ENCODE results near the gene MIAT. TPM values are rescaled to one million over a fixed set of nuclear protein-coding genes. Genes with fewer than 3 reads are reported as not detected.
"Not testable (repeated sequence)": the region's sequence is repeated elsewhere in the genome, so short reads cannot be mapped to it uniquely, and the experiment has no call there.

The MIAT gene
- polyA plus RNA-seq (ENCODE audit: insufficient read length in 10 of 10): 1 to 10 TPM in 3 of 10 donors, under 1 TPM in 7; 0.16 to 2.1 (median 0.44) TPM
- long read RNA-seq, donor 1: 0 reads
- long read RNA-seq, donor 2: 0 reads
- long read RNA-seq, donor 3: 0 reads
- long read RNA-seq, donor 4: 0 reads
- long read RNA-seq, donor 5: 0 reads
- long read RNA-seq, donor 6, full-length matches to known transcripts: 1 of 1 reads
- long read RNA-seq, donor 6, partial matches to known transcripts: 0 of 1 reads
- long read RNA-seq, donor 6, other reads (novel, unspliced or antisense): 0 of 1 reads
- long read RNA-seq, donor 7: 0 reads
- long read RNA-seq, donor 8: 0 reads
- long read RNA-seq, donor 9: 0 reads

DNA sequence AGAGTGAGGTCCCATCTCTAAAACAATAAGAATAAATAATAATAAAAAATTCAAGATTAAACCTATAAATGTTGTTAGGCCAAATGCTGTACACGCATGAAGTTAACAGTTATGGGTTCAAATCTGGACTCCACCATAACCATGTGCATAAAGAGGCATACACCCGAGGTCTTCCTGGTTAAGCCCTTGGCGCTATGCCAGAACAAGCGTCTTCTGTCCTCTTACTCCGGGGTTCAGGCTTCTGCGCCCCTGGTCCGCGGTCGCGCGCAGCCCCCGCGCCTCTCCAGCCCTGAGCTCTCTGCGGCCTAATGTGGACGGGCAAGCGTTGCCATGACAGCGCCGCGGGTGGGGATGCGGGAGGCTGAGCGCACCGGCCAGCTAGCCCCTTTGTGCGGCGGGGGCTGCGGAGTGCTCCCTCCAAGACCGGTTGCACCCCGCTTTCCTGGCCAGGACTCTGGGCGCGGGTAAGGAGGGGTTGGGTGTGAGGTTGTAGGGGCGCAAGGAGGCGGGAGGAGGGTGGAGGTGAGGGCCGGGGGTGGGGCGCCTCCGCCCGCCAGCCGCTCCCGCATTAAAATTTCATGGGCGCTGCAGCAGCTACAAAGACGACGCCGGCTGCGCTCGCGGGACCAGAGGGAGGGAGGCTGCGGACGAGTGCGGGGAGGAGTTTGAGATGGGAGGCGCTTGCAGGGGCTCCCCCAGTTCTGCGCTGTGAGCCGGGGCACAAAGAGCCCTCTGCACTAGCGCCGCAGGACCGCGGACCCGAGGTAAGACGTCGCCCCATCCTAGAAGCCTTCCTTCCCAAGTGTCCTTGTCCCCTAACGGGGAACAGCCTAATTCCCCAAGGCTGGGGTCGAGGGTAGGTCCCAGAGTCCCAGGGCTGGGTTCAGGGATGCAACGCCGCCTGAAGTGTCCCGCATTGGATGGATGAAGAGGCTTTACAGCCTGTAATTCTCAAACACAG is at the start of gene MIAT:
Gene MIAT (plus strand): TSS at position 698 of the 961 bp plus-strand sequence.
- peak in 1 of 3 donors; percentile 45 for DNase-seq

GRCh38 chr22:26608129-26608528 is 49.3 kb upstream of the MIAT start:
- no peak for DNase-seq

GRCh38 chr22:26609287-26609686 is 48.1 kb upstream of the MIAT start:
- no peak for DNase-seq

- peak; percentile 37 to 53 (median 41) for DNase-seq
These were observed 47.1 kb upstream of the MIAT start for GRCh38 chr22:26610072-26610958.

- no peak for DNase-seq
These were observed 46.4 kb upstream of the MIAT start for GRCh38 chr22:26610996-26611395.

GRCh38 chr22:26612652-26613051 is 44.7 kb upstream of the MIAT start:
- DNase-seq: no peak

DNA sequence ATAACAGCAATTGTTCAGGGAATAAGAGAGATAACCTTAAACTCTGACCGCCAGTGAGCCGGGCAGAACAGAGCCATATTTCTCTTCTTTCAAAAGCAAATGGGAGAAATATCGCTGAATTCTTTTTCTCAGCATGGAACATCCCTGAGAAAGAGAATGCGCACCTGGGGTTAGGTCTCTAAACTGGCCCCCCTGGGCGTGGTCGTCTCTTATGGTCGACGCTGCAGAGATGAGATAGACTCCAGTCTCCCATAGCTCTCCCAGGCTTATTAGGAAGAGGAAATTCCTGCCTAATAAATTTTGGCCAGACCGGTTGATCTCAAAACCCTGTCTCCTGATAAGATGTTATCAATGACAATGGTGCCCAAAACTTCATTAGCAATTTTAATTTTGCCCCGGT is 43.6 kb upstream of the MIAT start:
- not testable (repeated sequence) for DNase-seq

DNA sequence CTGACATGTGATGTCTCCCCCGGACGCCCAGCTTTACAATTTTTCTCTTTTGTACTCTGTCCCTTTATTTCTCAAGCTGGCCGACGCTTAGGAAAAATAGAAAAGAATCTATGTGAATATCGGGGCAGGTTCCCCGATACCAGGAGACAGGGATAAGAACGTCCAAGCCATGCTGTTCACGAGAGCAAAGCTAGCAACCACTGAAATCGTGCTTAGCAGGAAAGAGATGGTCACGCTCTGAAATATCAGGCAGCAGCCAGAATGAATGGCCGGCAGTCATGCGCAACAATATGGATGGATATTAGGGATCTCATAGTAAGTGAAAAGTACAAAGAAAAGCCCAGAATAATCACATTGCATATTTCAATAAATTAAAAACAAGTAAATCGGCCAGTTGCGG is 43.1 kb upstream of the MIAT start:
- DNase-seq: no peak

DNA sequence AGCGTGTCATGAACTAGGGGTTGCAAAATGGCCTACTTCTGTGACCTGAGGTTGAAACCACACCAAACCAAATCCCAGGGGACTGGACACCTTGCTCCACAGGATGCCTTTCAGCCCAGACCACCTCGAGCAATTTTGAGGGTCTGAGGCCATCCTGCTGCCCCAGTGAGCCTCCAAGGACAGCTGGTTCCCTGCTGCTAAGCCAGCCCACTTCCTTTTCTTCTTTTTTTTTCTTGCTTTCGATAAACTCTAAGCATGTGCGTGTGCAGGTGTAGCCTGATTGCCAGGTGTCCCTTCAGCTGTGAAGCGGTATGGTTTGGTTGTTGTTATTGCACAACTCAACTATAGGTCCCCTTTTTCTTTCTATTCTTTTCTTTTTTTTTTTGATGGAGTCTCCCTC is 42.2 kb upstream of the MIAT start:
- no peak for DNase-seq

GRCh38 chr22:26615830-26616435 is 41.5 kb upstream of the MIAT start:
- DNase-seq: no peak

- DNase-seq: no peak
These were observed 40.7 kb upstream of the MIAT start for GRCh38 chr22:26616650-26617049.

- DNase-seq: peak in 1 of 3 donors; percentile 49
These were observed 39.9 kb upstream of the MIAT start, which contains the start of gene CRYBB1 for GRCh38 chr22:26617271-26618199. TSS of gene CRYBB1 (minus strand) at chr22:26618027. CDS start at chr22:26616319, 1,708 bp downstream.

GRCh38 chr22:26618455-26618854 is 38.9 kb upstream of the MIAT start:
- no peak for DNase-seq

DNA sequence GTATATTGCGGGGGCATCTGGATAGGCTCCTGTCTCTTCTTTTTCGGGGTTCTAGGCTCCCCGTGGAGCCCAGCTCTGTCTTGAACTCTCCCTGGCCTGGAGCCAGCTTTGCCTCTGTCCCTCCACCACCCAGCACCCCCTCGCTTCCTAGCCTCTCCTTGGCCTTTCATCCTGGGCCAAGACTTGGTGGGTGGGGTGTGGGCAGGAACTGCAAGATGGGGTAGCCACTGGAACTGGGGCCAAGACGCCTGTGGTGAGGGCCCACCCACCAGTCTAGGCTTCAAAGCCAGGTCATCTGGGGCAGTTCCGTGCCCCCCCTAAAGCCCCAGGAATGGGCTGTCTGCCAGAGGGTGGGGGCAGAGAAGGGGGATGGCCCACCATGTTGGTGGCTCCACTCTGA is 37.9 kb upstream of the MIAT start:
- no peak for DNase-seq

GRCh38 chr22:26620197-26620596 is 37.2 kb upstream of the MIAT start:
- DNase-seq: no peak

GRCh38 chr22:26621663-26622062 is 35.7 kb upstream of the MIAT start, which contains the start of gene CRYBA4:
TSS of gene CRYBA4 (plus strand) at chr22:26621963. CDS start at chr22:26622597, 634 bp downstream.
- no peak for DNase-seq

- DNase-seq: no peak
These were observed 33.4 kb upstream of the MIAT start for GRCh38 chr22:26623984-26624383.

DNA sequence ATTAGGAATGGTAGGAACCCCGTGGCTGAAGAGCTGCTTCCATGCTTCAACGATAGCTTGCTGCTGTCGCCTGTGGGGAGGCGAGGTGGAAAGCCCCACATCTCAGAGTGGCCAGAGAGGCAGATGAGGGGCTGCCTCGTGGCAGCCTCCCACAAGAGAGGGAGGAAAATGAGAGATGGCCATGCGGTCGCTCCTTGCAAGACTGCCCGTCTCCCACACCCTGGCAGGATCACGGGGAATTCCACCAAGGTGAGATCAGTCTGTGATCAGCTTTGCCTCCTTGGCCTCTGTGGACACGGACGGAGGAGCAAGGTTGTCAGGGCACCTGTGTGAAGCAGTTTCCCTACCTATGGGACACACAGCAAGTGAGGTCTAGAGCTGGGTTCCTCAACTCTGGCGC is 32.6 kb upstream of the MIAT start:
- DNase-seq: no peak

DNA sequence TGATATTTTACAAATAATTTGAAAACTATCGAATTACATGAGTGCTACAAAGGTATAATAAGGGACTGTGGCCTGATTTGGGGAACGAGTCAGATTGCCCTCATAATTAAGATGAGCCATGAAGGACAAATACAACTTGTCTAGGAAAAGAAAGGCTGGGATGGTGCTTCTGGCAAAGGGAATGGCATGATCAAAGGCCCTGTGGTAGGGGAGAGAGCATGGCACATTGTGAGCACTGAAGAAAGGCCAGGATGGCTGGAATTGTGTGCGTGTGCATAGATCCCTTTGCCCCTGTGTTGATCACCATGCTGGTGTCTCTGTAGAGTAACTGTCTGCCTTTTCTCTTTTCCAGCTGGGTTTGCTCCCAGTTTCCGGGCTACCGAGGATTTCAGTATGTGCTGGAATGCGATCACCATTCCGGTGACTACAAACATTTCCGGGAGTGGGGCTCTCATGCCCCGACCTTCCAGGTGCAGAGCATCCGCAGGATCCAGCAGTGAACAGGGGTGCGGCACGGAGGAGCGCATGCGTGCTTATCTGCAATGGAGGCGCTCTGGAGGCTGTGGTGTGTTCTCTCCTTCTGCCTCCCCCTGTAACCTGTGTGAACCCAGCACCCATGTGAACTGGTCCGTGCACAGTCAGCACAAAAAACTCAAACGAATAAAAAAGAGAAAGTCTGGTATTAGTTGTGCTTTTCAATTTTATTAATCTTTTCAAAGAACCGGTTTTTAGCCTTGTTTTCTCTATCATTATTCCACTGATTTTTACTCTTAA is 27.2 kb upstream of the MIAT start:
- no peak for DNase-seq
